Epithelial cell of proximal tubule (primary cell): ENCODE results near the gene ELK4. TPM values are rescaled to one million over a fixed set of nuclear protein-coding genes. Genes with fewer than 3 reads are reported as not detected.
A peak's percentile ranks its signal among the peaks of the same experiment; 100 is the strongest.

ENCODE experiments used
- DNase-seq: peaks from one replicate; pipeline ENCODE4 v3.0.0-alpha.2; 2011; ENCODE audit warnings: low read depth
- H3K4me3 ChIP-seq: 2 replicates; pipeline ENCODE4 v1.5.1; 2011; ENCODE audit warnings: low read depth, mild to moderate bottlenecking, low read length
- total RNA-seq: library from RNA; depleted of rRNA; stranded (reverse); fragments of >200 nt; gene quantifications from 2 replicates; pipeline ENCODE4 v1.2.3, GENCODE V29; 2015
- TF ChIP-seq, protein P1 (sequence below): conservative IDR thresholded peaks from 2 replicates; pipeline ENCODE4 v1.5.1; 2012; ENCODE audit warnings: low read depth, mild to moderate bottlenecking, low read length

The ELK4 gene, protein sequence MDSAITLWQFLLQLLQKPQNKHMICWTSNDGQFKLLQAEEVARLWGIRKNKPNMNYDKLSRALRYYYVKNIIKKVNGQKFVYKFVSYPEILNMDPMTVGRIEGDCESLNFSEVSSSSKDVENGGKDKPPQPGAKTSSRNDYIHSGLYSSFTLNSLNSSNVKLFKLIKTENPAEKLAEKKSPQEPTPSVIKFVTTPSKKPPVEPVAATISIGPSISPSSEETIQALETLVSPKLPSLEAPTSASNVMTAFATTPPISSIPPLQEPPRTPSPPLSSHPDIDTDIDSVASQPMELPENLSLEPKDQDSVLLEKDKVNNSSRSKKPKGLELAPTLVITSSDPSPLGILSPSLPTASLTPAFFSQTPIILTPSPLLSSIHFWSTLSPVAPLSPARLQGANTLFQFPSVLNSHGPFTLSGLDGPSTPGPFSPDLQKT
- total RNA-seq: 12.0 and 12.8 TPM in 2 replicates

DNA sequence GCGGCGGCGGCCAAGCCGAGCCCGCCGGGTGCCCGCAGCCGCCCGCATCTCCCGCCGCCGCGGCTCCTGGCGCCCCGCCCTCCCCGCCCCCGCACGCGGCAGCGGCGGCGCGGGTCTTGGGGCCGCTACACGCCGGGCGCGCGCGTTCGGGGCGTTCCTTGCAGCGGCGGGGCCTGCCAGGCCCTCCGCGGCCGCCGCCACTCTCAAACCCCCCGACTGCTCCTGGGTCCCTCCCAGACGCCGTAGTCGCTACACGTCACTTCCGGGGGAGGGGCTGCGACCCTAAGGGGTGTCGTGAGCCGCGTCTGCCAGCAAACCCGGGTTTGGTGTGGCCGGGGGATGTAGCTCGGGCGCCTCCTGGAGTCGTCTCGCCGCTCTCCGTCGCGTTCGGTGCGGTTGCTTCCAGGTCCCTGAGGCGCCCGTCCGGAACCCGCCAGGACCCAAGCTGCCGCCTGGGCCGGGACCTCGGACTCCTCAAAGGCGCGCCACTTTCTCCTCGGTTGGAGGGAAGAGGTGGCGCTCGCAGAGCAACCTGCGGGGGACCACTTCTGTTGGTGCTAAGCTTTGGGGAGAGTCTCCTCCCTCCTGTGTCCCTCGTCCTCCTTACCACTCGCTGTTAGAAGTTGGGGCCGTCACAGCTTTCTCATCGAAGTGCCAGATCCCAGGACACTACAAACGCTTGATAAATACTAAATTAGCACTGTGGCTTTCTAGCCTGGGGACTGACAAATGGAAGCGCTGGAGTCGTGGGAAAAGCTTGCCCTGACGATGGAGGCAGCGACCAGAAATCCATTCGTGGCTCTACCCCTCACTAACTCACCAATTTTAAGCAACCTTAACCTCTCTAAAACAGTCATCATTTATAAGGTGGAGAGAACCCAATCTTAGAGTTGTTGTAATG is at the start of gene ELK4:
TSS of gene ELK4 (minus strand) at position 244 of the 901 bp plus-strand sequence. CDS start 8,129 bp downstream, outside the sequence.
- peak; percentile 66 for DNase-seq
- H3K4me3 ChIP-seq: peak within 1 kb of the TSS; percentile 76
- TF ChIP-seq, protein P1, sequence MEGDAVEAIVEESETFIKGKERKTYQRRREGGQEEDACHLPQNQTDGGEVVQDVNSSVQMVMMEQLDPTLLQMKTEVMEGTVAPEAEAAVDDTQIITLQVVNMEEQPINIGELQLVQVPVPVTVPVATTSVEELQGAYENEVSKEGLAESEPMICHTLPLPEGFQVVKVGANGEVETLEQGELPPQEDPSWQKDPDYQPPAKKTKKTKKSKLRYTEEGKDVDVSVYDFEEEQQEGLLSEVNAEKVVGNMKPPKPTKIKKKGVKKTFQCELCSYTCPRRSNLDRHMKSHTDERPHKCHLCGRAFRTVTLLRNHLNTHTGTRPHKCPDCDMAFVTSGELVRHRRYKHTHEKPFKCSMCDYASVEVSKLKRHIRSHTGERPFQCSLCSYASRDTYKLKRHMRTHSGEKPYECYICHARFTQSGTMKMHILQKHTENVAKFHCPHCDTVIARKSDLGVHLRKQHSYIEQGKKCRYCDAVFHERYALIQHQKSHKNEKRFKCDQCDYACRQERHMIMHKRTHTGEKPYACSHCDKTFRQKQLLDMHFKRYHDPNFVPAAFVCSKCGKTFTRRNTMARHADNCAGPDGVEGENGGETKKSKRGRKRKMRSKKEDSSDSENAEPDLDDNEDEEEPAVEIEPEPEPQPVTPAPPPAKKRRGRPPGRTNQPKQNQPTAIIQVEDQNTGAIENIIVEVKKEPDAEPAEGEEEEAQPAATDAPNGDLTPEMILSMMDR: peak; percentile 72

DNA sequence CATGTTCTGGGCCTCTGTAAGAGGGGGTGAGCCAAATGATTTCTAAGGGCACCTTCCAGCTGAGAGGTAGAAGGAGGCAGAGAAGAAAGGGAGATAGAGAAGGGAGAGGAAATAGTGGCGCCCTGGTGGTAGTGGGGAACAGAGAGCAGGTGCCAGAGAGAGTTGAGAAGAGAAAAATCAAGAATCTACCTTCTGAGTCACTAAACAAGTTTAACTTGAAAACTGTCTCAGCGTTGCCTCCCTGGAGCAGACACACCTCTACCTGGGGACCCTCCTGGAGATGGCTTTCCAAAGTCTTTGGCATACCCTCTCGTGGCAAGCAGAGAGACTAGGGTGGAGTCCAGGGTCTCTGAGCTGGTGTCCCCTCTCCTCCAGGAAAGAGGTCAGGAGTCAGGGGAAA is 49.6 kb upstream of the ELK4 start:
- no peak overlapping the region for H3K4me3 ChIP-seq
- TF ChIP-seq, protein P1: no peak
- DNase-seq: no peak

DNA sequence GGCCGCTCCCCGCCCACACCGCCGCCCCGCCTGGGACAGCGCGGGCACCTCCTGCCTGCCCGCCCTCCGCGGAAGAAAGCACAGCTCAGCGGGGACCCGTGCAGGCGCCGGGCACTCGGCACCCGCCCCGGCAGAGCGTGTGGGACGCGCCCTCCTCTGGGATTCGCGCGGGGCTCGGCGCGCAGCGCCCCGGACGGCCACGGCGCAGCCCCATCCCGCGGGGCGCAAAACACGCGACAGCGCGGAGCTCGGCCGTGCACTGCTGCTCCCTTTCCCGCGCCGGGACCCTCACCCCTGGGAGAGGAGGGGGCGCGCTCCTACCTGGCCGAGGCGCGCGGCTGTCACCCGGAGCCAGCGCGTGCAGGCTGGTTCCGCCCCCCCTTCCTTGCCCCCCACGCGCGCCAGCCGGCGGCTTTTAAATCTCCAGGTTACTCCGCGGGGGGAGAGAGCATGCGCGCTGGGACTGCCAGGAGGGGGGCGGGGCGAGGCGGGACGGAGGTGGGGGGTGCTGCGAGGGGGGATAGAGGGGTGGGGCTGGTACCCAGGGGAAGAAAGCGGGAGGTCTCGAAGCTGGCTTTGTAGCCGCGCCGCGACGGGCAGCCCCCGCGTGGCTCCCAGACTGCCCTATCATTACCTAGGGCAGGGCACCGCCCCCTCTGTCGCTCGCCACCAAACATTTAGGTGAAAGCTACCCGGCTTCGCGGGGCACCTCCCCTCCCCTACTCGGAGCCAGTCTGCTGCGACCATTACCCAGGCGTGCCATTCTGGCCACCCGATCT is 48.5 kb upstream of the ELK4 start, which contains the start of gene SLC45A3:
TSS of gene SLC45A3 (minus strand) at position 437 of the 779 bp plus-strand sequence. CDS start 15,853 bp downstream, outside the sequence.
- H3K4me3 ChIP-seq: peak within 1 kb of the TSS; percentile 54
- DNase-seq: no peak
- TF ChIP-seq, protein P1: no peak

DNA sequence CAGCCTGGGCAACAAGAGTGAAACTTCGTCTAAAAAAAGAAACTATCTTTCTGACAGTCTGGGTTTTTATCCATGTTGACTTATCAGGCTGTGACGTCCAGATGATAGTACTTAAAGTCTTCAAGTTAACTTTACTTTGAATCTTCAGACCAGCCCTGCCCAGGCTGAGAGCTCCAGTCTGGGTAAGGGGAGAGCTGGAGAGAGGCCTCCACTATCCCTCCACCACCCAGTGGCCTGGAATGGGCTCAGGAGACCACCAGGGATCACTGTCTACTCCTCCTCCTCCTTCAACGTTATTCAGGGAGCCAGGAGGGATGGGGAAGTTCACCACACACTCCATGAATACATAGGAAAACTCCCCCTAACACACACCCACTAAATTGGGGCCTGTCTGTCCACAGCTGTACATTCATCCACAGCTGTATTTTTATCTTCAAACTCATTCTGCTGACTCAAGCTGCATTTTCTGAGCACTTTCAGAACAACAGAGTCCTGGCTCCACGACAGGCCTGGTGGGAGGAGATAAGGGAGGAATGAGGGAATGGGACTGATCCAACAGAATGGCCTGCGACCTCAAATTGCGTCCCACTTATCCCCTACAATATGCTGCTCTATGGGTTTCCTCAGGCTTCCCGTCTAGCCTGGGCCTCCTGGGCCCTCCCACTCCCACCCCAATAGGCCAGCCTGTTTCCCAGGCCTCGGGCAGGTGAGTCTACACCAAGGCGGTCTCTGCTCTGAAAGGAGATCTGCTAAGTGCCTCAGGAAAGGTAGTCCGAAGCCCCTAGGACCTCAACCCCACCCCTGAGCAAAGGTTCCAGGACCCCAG is 46.7 kb upstream of the ELK4 start:
- DNase-seq: no peak
- TF ChIP-seq, protein P1: no peak
- peak overlapping the region; percentile 54 for H3K4me3 ChIP-seq

DNA sequence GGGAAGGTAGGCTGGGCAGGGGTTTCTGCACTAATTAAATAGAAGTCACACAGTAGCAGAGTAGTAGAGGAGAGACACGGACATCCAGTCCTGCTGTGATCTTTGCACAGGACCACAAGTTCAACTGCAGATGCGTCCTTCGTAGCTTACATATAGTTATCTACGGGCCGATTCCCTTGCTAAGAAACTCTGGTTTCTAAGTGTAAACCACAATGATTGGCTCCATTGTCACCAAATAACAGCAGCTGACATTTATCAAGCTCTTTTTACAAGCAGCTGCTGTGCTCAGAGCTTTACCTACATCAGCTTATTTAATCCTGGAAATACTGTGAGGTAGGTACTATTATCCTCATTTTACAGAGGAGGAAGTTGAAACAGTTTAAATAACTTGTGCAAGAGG is 45.4 kb upstream of the ELK4 start:
- DNase-seq: no peak
- H3K4me3 ChIP-seq: no peak overlapping the region
- TF ChIP-seq, protein P1: no peak
